SKM-1 treated with dmso at 0.1 percent for 144 hours (cell line): ENCODE results near the gene OR14K1.
"Not testable (repeated sequence)": the region's sequence is repeated elsewhere in the genome, so short reads cannot be mapped to it uniquely, and the experiment has no call there.

ENCODE experiments used
- DNase-seq: peaks from one replicate; lab custom pipeline; 2025; ENCODE audit not compliant: unreplicated experiment; lab: John Stamatoyannopoulos, UW

OR14K1 gene, protein sequence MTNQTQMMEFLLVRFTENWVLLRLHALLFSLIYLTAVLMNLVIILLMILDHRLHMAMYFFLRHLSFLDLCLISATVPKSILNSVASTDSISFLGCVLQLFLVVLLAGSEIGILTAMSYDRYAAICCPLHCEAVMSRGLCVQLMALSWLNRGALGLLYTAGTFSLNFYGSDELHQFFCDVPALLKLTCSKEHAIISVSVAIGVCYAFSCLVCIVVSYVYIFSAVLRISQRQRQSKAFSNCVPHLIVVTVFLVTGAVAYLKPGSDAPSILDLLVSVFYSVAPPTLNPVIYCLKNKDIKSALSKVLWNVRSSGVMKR

DNA sequence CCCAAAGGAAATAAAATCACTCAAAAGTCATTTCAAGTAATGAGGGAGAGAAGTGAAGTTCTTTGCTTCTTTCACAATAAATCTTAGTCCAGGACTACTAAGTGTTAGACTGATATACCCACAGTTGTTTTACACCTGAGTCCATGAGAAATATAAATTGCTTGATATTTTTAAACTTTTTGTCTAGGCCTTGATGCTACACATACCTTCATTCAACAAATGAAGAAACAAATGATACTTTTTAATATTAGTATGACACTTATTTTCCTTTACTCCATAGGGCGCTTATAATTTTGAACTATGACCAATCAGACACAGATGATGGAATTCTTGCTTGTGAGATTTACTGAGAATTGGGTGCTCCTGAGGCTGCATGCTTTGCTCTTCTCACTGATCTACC is at the start of gene OR14K1:
Gene OR14K1 (plus strand): TSS at position 301 of the 400 bp plus-strand sequence. CDS start 0 bp downstream, at position 301.
- no peak for DNase-seq

DNA sequence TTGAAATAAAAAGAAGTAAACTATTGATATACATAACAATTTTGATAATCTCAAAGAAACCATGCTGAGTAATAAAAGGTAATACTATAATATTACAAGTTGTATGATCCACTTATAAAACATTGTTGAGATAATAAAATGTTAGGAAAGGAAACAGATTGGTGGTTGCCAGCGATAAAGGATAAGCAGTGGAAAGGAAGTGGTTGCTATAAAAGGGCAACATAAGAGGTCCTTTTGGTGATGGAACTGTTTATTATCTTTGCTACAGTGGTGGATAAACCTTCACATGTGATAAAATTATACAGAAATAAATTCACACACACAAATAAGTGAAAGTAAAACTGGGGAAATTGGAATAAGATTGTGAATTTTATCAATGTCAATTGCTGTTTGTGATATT is 37.1 kb upstream of the OR14K1 start:
- DNase-seq = no peak

DNA sequence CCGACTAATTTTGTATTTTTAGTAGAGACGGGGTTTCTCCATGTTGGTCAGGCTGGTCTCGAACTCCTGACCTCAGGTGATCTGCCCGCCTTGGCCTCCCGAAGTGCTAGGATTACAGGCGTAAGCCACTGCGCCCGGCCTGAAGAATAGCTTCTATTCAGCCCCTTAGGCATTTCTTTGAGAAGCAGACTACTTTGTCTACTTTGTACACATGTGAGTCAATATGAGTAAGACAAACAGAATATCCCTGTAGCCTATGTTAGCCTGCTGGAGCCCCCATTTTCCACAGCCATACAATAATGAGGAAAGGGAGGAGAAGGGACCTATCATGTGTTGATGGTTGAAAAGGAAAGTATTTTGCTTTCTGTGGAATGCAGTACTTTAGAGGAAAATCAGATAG is 27.7 kb upstream of the OR14K1 start:
- DNase-seq = not testable (repeated sequence)

DNA sequence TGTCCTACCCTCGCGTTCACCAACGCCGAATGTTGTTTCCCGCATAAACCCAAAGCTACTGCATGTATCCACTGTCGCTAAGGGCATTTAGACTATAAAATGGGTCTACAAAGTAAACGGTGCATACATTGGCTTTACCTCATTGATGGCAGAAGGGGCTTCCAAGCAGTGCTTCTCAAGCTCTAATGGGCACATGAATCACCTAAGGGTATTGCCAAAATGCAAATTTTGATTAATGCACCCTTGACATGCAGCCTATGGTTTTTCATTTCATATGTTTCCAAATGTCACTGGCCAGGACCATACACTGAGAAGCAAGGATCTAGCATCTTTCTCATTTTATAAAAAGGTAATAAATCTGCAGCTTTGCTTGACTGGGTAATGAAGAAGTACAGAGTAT is 24.7 kb upstream of the OR14K1 start:
- DNase-seq = no peak

DNA sequence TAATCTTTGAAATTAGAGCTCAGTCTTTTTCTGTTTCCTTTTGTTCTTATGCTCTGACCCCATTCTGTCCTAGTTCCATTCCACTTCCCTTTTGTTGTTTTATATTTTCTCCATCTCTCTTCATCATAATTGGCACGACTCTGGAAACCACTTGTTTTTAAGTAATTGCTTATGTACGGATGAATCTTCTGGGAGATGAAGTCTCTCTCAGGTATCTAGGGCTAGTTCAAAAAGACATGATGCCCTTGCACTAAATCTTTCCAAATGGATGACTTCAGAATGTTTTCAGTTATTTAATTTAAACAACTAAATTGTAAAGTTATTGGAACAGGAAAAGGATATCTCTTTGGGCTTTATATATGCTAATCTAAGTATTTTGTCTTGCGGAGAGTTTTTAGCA is 21.9 kb upstream of the OR14K1 start, which contains the start of gene OR6F1:
Gene OR6F1 (minus strand): TSS at position 101 of the 400 bp plus-strand sequence. CDS start 3,891 bp downstream, outside the sequence.
- no peak for DNase-seq

DNA sequence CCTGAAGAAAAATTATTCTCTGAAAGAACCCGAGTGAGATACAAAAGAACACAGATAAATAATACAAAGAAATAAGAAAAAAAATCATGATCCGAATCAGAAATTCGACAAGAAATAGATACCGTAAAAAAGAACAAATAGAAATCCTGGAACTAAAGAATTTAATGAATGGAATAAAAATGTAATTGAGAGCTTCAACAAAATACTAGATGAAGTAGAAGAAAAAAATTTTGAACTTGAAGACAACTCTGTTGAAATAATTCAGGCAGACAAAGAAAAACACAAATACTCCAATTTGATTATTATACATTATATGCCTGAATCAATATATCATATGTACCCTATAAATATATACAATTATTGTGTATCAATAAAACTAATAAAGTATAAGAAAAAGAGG is 17.2 kb upstream of the OR14K1 start:
- DNase-seq = no peak

DNA sequence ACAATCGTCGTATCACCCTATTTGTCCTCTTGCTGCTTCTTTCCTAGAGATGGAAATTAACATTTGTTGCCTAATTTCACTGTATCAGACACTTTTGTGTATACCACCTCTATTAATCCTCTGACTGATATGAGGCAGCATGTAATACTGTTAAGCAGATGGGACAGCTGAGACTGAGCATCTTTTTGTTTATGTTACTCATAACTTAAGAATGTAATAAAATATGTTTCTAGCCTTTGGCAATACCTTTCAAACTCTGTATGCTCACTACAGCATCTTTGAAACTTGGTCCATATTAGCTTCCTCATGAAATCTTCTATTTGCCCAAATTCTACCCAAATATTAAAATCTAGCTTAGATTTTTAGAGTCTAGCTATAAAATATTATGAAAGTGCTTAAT is 2.3 kb downstream of the OR14K1 start:
- DNase-seq = no peak

DNA sequence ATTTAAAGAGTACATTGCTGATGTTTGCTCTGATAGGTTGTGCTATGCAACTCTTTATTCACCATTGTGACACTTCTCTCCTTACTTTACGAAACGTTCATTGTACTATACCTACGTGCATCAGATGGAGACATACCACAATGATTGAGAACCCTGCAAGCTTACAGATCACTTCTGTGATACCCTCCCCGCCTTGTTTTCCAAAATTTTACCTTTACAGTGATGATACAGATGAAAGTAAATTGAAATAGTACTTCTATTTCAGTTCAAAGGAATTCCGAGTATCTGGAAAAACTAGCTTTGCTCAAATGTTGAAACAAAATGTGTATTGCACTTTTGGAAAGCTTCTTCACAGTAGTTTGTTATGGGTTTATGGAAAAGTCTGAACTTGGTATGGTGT is 3.3 kb downstream of the OR14K1 start:
- no peak for DNase-seq

DNA sequence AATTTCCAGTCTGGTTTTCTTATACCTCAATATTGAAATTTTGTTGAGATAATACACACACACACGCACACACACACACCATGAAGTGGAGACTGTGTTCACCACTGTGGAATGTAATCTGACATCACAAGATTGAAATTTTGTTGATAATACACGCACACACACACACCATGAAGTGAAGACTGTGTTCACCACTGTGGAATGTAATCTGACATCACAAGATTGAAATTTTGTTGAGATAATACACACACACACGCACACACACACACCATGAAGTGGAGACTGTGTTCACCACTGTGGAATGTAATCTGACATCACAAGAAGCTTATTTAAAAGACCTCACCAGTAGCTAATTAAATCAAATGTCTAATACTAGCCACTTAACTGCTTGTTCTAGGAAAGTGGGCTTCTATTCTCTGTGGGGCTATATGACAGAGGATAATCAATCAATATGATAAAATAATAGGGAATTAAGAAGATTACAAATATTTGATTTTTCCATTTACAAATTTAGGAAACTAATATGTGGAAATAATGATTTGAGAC is 3.9 kb downstream of the OR14K1 start:
- not testable (repeated sequence) for DNase-seq

DNA sequence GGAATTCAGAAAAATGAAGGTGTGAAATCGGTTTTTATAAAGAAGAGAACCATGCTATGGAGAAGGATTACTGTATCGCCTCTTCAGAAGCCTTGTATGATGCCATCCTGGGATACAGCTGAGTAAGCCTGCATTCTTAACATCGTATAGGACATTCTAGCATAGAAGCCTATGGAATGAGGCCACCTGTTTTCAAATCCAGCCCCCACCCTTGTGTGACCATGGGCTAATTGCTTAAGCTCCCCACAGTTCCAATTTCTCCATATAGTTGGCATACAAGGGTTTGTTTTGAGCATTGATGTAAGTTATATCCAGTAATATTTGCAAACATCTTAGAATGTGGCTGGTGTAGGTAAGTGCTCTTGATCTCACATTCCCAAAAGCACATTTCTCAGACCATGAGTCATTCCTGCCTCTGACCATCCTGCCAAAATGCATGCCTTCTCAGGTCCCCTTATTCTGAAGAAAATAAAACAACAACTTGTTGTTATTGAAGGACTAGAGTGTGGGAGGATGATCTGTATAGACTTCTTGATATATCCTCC is 8.0 kb downstream of the OR14K1 start:
- no peak for DNase-seq

DNA sequence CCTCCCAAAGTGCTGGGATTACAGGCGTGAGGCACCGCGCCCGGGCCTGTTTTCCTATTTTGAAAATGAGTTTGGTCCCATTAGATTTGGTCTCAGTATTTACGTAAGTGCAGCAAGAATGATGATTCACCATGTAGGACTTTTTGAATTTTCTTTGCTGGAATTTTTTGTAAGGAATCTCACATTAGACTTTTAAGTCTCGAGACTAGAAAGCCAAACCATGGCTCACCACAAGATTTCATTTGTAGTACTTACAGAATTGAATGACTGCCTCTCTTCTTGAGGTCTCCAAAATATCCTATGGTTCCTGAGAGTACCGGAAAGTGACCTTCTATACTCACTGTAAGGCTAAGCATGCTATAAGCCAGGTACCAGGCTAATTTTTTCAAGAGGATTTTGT is 9.2 kb downstream of the OR14K1 start:
- no peak for DNase-seq

DNA sequence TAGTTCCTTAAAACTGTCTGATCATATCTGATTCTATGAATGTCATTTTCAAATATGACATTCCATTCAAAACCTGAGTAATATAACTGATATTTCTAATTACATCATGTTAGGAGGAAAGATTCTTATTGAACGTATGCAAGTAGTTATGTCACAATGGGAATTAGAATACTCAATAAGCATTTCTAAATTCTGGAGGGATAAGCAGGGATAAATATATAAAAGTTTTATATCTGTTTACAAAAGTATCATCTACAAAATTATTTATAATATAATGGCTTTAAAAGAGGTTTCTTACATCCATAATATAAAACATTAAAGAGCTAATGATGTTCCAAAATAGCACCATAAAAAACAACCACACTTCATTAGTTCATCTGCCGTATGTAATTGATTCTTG is 9.6 kb downstream of the OR14K1 start, which contains the start of gene OR14A2:
Gene OR14A2 (minus strand): TSS at position 101 of the 400 bp plus-strand sequence.
- DNase-seq = no peak

DNA sequence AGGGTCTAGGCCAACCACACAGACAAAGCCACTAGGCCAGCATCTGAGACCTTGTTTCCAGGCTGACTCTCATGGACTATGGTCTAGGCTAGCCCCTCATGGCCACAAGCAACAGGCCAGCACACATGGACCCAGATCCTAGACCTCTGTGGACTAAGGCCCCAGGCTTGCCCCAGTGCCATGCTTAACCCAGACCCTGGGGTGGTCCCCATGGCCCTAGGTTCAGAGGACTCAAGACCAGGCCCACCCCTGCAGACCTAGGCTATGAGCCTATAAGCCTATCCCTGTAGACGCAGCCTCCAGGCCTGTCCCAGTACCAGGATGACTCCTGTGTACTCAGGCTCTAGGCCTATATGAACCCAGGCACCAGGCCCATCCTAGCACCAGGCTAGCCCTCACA is 11.5 kb downstream of the OR14K1 start:
- DNase-seq = no peak

DNA sequence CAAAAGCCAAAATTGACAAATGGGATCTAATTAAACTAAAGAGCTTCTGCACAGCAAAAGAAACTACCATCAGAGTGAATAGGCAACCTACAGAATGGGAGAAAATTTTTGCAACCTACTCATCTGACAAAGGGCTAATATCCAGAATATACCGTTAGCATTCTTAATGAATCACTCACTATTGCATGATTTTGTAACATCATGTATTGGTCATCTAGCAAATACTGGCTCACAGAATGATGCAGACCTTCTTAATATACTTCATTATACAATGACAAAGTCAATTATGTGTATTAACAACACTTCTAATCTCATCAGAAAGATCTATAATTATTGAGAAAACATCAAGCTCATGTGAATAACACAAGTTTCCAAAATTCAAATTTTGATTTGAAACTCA is 15.9 kb downstream of the OR14K1 start:
- not testable (repeated sequence) for DNase-seq

DNA sequence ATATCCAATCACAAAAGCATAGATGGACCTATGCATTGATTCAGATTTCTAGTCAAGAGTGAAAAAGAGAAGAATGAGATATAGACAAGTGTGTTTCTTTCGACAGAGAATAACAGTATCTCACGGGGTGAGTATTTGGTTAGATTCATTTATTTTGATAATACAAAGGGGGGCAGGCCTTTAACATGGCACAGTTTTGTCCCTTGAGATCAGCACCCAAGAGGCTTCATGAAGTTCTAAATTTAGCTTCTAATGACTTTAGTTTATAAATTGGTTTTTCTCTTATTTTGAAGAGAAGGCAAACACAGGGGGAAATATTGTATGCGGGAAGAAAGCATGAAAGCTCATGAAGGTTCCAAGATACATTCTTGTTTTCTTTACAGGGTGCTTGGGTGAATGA is 22.0 kb downstream of the OR14K1 start, which contains the start of gene OR1C1:
Gene OR1C1 (minus strand): TSS at position 101 of the 400 bp plus-strand sequence. CDS start 2,150 bp downstream, outside the sequence.
- no peak for DNase-seq

DNA sequence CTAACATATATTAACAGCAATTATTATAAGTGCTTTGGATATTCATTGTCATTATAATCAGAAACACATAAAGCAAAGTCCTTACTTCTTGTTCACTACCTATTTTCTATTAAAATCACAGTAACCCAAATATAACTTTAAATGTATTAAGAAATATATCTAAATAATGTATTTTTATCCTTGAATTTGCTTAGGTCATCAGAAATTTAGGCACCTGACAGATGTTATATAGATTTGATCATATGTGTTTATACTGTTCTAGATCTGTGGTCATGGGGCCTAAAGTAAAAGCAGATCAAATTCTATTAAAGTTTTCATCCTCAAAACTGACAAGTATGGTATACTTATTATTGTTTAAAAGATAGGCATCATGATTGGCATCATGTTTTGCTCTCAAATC is 31.2 kb downstream of the OR14K1 start:
- DNase-seq = no peak
